Measurements from ENCODE around the gene MCHR1. TPM values are rescaled to one million over a fixed set of nuclear protein-coding genes. Genes with fewer than 3 reads are reported as not detected.
"Not testable (repeated sequence)": the region's sequence is repeated elsewhere in the genome, so short reads cannot be mapped to it uniquely, and the experiment has no call there.

Gene MCHR1
- total RNA-seq, 1 experiment from 2014 or later, result not detected

DNA sequence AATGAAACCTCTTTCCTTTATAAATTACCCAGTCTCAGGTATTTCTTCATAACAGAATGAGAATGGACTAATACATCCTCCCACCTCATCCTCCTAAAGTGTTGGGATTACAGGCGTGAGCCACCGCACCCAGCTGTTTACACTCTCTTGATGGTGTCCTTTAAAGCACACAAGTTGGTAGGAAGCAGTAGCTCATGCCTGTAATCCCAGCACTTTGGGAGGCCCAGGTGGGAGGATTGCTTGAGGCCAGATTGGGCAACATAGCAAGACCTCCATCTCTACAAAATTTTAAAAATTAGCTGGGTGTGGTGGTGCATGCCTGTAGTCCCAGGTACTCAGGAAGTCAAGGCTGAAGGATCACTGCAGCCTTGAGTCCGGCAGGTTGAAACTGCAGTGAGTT lies 23.3 kb upstream of the MCHR1 start:
- DNase-seq (ENCODE audit: low spot score), result not testable (repeated sequence)

DNA sequence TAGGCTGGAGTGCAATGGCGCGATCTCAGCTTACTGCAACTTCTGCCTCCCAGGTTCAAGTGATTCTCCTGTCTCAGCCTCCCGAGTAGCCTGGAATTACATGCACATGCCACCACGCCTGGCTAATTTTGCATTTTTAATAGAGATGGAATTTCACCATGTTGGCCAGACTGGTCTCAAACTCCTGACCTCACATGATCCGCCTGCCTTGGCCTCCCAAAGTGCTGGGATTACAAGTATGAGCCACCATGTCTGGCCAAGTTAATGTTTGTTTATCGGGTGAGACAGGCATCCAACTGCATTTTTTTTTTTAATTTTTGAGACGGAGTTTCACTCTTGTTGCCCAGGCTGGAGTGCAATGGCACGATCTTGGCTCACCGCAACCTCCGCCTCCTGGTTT lies 22.6 kb upstream of the MCHR1 start:
- not testable (repeated sequence) for DNase-seq (ENCODE audit: low spot score)

DNA sequence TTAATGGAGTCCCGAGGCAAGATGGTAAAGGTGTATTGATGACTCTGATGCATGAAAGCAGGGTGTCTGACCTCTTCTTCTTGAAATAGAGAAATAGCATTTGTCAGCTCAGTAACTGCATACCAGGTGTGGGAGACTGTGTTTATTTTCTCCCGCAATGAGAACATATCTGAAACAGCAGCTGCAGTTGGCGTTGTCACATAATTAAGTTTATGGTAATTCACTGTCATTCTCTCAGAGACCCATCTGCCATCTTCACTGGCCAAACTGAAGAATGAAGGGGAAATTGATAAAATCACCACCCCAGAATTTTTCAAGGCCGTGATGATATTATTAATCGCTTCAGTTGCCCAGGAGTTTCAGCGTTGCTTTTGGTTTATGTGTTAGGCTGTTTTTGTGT lies 20.1 kb upstream of the MCHR1 start:
- DNase-seq (ENCODE audit: low spot score), result no peak

DNA sequence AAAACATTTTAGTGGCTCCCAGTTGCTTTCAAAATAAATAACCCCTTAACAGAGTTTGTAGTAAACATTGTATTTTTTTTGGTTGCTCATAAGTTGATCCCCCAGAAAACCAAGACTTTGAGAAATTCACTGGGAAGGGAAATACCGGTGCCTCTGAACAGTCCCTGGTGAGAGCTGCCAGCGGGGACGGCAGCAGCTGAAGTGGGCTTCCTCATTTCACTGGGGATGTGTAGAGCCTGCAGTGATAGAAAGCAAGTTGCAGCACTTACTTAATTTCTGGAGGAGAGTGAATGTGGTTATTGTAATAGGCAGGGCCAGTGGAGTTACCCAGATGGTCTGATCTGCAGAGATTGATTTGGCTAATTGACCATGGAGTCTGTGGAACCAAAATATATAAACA lies 18.6 kb upstream of the MCHR1 start:
- no peak for DNase-seq (ENCODE audit: low spot score)

DNA sequence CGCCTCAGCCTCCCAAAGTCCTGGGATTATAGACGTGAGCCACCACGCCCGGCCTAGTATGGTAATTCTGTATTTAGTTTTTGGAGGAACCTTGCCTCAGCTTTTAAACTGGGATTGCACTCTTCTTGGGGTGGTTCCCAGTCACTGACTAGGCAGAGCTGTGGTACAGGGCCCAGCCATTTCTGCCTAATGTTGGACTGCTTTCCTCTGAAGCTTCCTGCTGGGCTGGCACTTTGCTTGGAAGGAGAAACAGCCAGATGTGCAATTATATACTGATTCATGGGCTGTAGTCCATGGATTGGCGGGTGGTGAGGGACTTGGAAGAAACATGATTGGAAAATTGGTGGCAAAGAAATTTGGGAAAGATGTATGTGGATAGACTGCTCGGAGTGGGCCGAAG lies 17.6 kb upstream of the MCHR1 start:
- DNase-seq (ENCODE audit: low spot score), result no peak

DNA sequence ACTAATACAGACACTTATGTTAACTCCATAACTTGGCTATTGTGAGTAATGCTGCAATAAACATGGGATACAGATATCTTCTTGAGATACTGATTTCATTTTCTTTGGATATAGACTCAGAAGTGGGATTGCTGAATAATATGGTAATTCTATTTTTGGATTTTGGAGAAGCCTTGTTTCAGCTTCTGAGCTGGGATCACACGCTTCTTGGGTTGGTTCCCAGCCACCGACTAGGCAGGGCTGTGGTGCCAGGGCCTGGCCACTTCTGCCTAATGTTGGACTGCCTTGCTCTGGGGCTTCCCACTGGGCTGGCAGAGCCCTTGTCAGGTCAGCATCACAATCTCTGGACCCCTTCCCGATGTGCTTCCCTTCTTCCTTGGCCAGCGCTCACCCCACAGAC lies 14.0 kb upstream of the MCHR1 start:
- DNase-seq (ENCODE audit: low spot score), result no peak

DNA sequence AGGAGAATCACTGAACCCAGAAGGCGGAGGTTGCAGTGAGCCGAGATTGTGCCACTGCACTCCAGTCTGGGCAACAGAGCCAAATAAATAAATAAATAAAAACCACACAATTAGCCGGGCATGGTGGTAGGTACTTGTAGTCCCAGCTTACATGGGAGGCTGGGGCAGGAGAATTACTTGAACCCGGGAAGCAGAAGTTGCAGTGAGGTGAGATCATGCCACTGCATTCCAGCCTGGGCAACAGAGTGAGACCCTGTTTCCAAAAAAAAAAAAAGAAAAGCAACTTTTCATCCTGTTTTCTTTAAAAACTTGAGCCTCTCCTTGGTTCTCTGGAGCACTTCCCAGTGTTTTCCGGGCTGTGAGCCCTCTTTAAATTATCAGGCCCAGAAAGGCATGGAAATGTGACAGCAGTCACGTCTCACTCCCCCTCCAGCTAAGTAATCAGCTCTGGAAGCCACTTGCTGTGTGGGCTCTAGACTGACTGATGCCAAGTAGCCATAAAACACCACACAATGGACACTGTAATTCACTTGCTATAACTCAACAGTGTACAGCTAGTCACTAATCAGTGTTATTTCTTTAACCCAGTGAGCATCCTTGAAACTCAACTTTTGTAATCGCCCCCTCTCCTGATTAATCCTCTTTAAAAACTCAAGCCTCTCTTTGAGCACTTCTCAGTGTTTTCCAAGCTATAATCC lies 13.0 kb upstream of the MCHR1 start:
- DNase-seq (ENCODE audit: low spot score), result no peak

DNA sequence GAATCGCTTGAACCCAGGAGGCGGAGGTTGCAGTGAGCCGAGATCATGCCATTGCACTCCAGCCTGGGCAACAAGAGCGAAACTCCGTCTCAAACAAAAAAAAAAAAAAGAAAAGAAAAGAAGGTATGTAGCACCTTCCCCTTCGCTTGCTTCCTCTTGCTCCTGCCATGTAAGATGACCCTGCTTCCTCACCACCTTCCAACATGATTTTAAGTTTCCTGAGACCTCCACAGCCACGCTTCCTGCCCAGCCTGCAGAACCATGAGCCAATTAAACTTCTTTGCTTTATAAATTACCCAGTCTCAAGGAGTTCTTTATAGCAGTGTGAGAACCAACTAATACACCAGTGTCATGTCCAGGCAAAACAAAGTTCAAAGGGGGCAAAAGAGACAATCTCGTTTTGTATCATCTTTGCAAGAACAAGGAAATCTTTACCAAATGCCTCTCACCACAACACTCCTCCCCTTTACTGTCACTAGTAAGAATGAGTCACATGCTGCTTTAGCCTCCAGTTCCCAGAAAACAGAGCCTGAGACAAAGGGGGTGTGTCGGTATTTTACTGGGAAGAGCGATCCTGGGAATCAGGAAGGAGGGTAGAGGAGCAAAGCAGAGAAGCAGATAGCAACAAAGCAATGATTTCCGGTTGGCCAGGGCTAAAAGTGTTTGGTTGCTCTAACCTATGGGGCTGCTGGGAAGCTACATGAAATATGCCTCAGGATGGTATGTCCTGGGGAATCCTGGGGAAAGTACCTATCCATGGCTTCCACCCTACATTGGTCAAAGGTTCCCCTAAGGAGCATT lies 10.5 kb upstream of the MCHR1 start:
- DNase-seq (ENCODE audit: low spot score), result peak; percentile 83

DNA sequence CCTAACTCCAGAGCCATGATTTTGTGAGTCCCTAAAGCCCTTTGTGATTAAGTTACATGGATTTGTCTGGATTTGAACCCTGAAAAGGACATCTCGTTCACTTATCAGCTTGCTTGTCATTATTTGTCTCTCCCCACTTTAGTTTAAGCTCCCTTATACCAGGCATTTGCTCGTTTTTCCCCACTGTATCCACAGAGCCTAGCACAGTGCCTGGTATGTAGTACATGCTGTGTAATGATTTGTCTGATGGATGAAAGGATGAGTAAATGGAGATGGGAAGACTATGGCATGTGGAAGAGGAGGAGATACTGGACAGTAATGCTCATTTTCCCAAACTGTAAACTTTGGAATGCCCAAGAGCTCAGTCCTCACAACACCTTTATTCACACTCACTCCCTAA lies 9.2 kb upstream of the MCHR1 start:
- DNase-seq (ENCODE audit: low spot score), result no peak

DNA sequence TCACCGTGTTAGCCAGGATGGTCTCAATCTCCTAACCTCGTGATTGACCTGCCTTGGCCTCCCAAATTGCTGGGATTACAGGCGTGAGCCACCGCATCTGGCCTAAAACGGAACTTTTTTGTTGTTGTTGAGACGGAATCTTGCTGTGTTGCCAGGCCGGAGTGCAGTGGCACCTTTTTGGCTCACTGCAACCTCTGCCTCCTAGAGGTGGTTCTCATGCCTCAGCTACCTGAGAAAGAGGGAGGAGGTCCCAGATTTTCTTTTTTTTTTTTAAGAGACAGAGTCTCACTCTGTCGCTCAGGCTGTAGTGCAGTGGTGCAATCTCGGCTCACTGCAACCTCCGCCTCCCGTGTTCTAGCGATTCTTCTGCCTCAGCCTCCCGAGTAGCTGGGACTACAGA lies 7.9 kb upstream of the MCHR1 start:
- DNase-seq (ENCODE audit: low spot score), result no peak

DNA sequence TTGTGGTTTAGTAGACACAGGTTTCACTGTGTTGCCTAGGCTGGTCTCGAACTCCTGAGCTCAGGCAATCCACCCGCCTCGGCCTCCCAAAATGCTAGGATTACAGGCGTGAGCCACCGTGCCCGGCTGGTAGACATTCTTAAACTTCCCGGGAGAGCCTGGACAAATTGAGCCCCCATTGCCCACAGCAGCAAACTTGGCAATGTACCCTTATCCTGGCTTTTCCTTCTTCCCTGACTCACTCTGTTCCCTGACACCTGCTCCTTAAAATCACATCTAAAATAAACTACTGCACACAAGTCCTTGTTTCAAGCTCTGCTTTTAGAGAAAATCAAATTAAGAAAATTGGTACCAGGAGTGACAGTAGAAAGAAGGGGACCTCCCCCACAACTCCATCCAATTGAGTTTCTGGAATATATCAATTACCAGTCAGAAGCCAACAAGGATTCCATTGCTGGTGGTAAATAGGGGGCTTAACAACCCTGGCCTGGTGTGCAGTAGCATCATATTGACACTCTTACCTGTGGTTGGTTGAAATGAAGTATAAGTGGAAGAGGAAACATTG lies 7.4 kb upstream of the MCHR1 start:
- DNase-seq (ENCODE audit: low spot score), result no peak

DNA sequence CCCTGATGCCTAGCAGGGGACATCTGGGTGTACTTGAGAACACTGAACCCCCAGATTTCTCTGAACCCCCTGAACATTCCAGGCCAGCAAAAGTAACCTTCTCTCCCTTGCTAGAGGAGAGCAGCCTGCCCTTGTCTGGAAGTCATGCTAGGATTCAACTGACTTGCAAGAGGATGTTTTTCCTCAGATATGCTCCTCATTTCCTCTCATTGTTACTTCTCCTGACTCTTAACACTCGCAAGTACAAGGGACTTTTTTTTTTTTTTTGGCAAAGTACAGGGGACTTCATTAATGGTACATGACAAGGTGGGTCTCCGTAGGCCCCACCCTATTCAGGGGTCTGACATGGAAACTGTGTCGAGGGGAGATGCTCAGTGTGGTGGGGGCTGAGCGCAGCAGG lies 6.3 kb upstream of the MCHR1 start:
- no peak for DNase-seq (ENCODE audit: low spot score)

DNA sequence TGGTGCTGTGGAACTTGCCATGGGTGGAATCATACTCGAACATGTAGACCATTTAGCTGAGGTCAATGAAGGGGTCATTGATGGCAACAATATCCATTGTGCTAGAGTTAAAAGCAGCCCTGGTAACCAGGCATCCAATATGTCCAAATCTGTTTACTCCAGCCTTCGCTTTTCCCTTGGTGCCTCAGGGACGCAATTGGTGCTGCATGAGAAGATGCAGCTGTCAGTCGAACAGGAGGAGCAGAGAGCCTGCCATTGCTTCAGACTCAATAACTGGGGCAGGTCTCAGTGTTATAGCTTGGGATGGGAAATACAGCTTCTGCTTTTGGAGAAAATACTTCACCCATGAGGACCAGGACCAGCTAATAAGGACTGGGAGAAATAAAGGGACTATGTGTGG lies 5.0 kb upstream of the MCHR1 start:
- no peak for DNase-seq (ENCODE audit: low spot score)

DNA sequence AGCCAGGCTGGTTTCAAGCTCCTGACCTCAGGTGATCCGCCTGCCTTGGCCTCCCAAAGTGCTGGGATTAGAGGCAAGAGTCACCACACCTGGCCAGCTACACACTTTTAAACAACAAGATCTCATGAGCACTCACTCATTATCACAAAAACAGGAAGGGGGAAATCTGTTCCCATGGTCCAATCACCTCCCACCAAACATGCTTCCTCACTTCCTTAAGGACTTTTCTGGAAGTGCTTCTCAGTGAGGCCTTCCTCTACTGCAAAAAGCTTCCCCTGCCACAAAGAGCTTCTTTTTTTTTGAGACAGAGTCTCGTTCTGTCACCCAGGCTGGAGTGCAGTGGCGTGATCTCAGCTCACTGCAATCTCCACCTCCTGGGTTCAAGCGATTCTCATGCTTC lies 3.1 kb upstream of the MCHR1 start:
- not testable (repeated sequence) for DNase-seq (ENCODE audit: low spot score)

DNA sequence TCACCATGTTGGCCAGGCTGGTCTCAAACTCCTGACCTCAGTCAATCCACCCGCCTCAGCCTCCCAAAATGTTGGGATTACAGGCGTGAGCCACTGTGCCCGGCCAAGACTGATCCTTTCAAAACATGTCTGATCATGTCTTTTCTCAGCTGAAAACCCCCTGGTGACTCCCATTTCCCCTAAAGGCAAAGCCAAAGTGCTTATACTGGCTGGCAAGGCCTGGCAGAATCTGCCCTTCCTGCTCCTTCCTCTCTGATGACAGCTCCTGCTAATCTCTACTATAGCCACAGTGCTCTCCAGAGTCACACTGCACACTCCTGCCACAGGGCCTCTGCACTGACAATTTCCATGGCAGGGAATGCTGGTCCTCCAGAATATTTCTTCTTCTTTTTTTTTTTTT lies 2.6 kb upstream of the MCHR1 start:
- DNase-seq (ENCODE audit: low spot score), result no peak

DNA sequence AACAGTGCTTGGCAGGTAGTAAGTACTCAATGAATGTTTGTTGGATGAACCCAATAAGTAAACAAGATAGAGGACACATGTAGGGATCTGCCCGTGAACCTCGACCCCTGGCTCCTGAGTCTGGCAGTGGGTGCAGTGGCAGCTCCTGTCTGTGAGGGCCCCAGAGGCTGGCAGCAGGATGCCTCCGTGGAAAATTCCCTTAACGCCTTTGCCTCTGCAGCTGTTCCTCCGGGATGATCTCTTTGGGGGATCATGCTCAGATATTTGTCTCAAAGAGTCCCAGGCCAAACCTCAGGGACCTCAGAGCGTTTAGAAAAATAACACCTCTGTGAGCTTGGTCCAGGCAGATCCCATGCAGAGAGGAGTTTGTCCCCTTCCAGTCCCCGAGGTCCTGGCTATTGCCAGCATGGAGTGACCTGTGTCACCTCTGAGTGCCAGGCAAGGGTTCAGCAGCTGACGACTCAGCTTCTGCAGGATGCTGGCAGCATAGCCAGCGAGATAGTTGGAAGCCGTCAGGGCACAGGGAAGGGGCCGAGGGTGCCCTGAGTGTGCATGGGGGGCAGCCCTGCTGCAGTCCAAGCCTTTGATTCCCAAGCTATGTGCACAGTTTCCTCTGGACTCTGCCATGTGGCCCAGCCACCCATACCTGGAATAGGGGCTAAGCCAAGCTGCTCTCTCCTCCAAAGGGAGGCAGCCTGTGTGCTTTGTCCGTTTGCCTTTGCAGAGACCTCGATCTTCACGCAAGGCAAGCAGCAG lies 613 bp upstream of the MCHR1 start:
- no peak for DNase-seq (ENCODE audit: low spot score)

DNA sequence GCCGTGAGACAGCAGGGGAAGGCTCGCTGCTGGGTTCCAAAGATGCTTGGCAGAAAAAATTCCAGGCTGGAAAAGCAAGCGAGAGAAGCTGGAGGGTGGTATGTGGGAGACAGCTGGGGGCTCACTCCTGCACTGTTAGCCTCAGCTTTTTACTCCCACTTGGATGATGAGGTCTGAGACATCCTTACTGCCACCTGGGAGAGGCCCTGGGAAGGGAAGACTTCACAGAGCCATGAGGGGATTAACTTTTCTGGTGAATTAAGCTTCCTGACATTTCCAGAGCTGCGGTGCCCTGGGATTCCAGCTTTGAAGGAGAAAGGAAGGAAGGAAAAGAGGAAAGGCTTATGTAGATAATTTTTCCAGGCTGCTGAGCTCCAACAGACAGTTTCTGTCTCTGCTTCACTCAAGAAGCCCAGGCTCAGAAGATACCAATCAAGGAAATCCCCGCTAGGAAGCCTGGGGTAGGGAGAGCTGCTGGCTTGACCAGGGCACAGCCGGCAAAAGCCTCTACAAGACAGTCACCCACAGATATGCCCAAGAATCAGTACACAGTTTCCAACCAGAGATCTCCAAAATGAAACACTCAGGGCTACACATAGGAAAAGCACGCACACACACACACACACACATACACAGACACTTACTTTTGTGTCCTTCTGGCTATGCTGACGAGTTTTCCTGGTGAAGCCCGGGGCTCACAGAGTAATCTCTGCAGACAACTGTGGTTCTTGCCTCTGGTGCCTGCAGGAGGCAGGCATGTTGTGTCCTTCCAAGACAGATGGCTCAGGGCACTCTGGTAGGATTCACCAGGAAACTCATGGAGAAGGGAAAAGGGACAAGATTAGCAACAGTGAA lies 907 bp downstream of the MCHR1 start:
- no peak for DNase-seq (ENCODE audit: low spot score)

DNA sequence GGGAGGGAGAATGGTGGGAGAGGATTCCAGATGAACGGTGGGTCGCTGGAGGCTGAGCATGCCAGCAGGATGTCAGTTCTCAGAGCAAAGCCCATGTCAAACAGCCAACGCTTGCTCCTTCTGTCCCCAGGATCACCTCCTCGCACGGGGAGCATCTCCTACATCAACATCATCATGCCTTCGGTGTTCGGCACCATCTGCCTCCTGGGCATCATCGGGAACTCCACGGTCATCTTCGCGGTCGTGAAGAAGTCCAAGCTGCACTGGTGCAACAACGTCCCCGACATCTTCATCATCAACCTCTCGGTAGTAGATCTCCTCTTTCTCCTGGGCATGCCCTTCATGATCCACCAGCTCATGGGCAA lies 1.5 kb downstream of the MCHR1 start:
- DNase-seq (ENCODE audit: low spot score), result no peak

DNA sequence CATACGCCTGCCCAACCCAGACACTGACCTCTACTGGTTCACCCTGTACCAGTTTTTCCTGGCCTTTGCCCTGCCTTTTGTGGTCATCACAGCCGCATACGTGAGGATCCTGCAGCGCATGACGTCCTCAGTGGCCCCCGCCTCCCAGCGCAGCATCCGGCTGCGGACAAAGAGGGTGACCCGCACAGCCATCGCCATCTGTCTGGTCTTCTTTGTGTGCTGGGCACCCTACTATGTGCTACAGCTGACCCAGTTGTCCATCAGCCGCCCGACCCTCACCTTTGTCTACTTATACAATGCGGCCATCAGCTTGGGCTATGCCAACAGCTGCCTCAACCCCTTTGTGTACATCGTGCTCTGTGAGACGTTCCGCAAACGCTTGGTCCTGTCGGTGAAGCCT lies 2.2 kb downstream of the MCHR1 start:
- no peak for DNase-seq (ENCODE audit: low spot score)

DNA sequence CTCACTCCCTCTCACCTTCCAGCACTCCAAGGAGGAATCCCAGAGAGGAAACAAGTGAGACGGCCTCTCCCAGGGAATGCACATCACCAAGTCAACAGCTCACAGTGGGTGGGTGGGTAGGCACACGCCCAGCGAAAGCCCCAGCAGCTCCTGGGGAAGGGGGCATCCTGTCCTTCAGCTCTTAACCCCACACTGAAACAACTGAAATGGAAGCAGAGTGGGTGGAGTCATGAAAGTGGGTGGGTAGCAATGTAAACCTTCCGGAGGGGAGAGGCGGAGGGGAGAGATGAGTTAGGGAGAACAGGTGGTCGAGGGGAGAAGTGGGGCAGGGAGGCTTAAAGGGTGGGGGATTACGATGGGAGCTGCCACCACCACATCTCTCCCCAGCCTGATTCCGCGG lies 5.4 kb downstream of the MCHR1 start:
- no peak for DNase-seq (ENCODE audit: low spot score)

DNA sequence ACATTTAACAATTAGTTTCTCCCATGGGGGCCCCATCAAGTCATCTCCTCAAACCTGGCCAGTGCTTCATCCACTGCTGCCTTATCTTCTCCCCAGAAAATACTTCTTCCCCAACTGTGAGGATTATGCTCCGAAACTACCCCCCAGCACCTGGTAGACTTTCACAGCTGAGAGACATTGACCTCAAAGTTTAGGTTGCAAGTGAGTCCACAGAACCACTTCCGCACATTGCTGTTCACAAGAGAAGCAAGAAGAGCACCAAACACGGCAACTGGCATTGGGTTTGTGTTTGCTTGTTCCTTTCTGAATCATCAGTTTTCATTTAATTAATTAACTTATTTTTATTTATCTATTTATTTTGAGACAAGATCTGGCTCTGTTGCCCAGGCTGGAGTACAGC lies 6.1 kb downstream of the MCHR1 start:
- DNase-seq (ENCODE audit: low spot score), result no peak

DNA sequence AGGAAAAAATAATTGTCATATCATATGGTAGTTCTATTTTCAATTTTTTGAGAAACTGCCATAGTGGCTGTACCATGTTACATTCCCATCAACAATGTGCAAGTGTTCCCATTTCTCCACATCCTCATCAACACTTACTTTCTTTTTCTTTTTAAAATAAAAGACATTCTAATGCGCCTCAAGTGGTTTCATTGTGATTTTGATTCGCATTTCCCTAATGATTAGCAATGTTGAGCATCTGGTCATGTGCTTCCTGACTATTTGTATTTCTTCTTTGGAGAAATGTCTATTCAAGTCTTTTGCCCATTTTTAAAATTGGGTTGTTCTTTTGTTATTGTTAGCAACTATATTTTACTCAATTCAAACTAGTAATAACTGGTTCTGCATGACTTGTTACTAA lies 8.4 kb downstream of the MCHR1 start:
- no peak for DNase-seq (ENCODE audit: low spot score)

Data from H4 (cell line).